GM23338 (cell line): ENCODE results near the gene S1PR3. TPM values are rescaled to one million over a fixed set of nuclear protein-coding genes. Genes with fewer than 3 reads are reported as not detected.

Experiments
- ATAC-seq: fragments of 200-7000 bp; cut with Tn5 transposase; 3 replicates; pipeline ENCODE4 v1.9.1; 2020
- DNase-seq: peaks from one replicate; pipeline ENCODE4 v3.0.0-alpha.2; 2015; ENCODE audit warnings: low spot score
- H2AFZ ChIP-seq: fragments of 200-600 bp; sonication (generic); 2 replicates; pipeline ENCODE4 v1.8.0; 2016; ENCODE audit warnings: antibody characterized with exemption, mild to moderate bottlenecking, moderate library complexity
- H3F3A ChIP-seq: fragments of 200-600 bp; sonication (generic); replicated peaks from 2 replicates; pipeline ENCODE4 v1.8.0; 2017; ENCODE audit warnings: antibody characterized with exemption, mixed run types, low read depth
- H3K27ac ChIP-seq: fragments of 200-600 bp; sonication (generic); 2 replicates; pipeline ENCODE4 v1.6.1; 2016; ENCODE audit warnings: low read depth
- H3K27me3 ChIP-seq: fragments of 200-600 bp; sonication (generic); 2 replicates; pipeline ENCODE4 v1.8.0; 2016; ENCODE audit warnings: mild to moderate bottlenecking, mixed run types, moderate library complexity; ENCODE audit not compliant: insufficient read depth
- H3K36me3 ChIP-seq: fragments of 200-600 bp; sonication (generic); 2 replicates; pipeline ENCODE4 v1.8.0; 2016; ENCODE audit warnings: mild to moderate bottlenecking; ENCODE audit not compliant: insufficient read depth
- H3K4me1 ChIP-seq: fragments of 200-600 bp; sonication (generic); 2 replicates; pipeline ENCODE4 v1.8.0; 2016; ENCODE audit warnings: mild to moderate bottlenecking, moderate library complexity; ENCODE audit not compliant: insufficient read depth
- H3K4me2 ChIP-seq: fragments of 200-600 bp; sonication (generic); 2 replicates; pipeline ENCODE4 v1.7.1; 2017; ENCODE audit warnings: mixed run types
- H3K4me3 ChIP-seq: fragments of 200-600 bp; sonication (generic); 2 replicates; pipeline ENCODE4 v1.6.1; 2016; ENCODE audit warnings: mixed run types
- H3K79me2 ChIP-seq: fragments of 200-600 bp; sonication (generic); replicated peaks from 2 replicates; pipeline ENCODE4 v1.8.0; 2017; ENCODE audit warnings: mild to moderate bottlenecking; ENCODE audit not compliant: insufficient read depth
- H3K9me2 ChIP-seq: fragments of 200-600 bp; sonication (generic); 2 replicates; pipeline ENCODE4 v1.8.0; 2017; ENCODE audit not compliant: insufficient read depth
- H4K20me1 ChIP-seq: fragments of 200-600 bp; sonication (generic); replicated peaks from 2 replicates; pipeline ENCODE4 v1.8.0; 2017; ENCODE audit warnings: mild to moderate bottlenecking; ENCODE audit not compliant: insufficient read depth
- H3K27ac Mint-ChIP-seq: 2 replicates; pipeline ENCODE4 v1.8.0; 2020; ENCODE audit warnings: inconsistent platforms, mild to moderate bottlenecking, moderate library complexity, mixed read lengths
- H3K27me3 Mint-ChIP-seq: 3 replicates; pipeline ENCODE4 v1.8.0; 2022; ENCODE audit warnings: low read depth, mild to moderate bottlenecking, moderate library complexity, mixed read lengths, inconsistent platforms; ENCODE audit not compliant: insufficient read depth, poor library complexity
- H3K36me3 Mint-ChIP-seq: 3 replicates; pipeline ENCODE4 v1.8.0; 2021; ENCODE audit warnings: low read depth, mild to moderate bottlenecking, inconsistent platforms, moderate library complexity, mixed read lengths
- H3K4me1 Mint-ChIP-seq: 3 replicates; pipeline ENCODE4 v1.8.0; 2020; ENCODE audit warnings: mild to moderate bottlenecking, inconsistent platforms, mixed read lengths
- H3K4me3 Mint-ChIP-seq: 3 replicates; pipeline ENCODE4 v1.8.0; 2021; ENCODE audit warnings: moderate library complexity, mild to moderate bottlenecking, inconsistent platforms, mixed read lengths
- H3K9me3 Mint-ChIP-seq: 3 replicates; pipeline ENCODE4 v1.8.0; 2020; ENCODE audit warnings: moderate library complexity, mild to moderate bottlenecking, inconsistent platforms, mixed read lengths
- CREB1 ChIP-seq: fragments of 250-450 bp; sonication (Bioruptor Pico); IDR thresholded peaks from 2 replicates; pipeline ENCODE4 v1.5.0; 2020; ENCODE audit warnings: low read depth, mild to moderate bottlenecking, moderate library complexity
- CTCF ChIP-seq, 2 experiments: fragments of 200-600 bp in 1 of 2; sonication (generic) in 1 of 2; conservative IDR thresholded peaks; 2 replicates each; pipeline versions ENCODE4 v1.5.1 to v1.6.1; 2016 to 2017; ENCODE audit warnings: antibody characterized with exemption in 2 of 2, low read depth in 2 of 2, mild to moderate bottlenecking in 2 of 2, moderate library complexity in 1 of 2
- ETS1 ChIP-seq: IDR thresholded peaks from 2 replicates; pipeline ENCODE4 v1.6.1; 2016; ENCODE audit warnings: antibody characterized with exemption
- EZH2 ChIP-seq: fragments of 200-600 bp; sonication (generic); IDR thresholded peaks from one replicate; pipeline ENCODE4 v1.8.0; 2017; ENCODE audit warnings: antibody characterized with exemption, mild to moderate bottlenecking, low read depth; ENCODE audit not compliant: unreplicated experiment
- EZH2phosphoT487 ChIP-seq: fragments of 200-600 bp; sonication (generic); IDR thresholded peaks from one replicate; pipeline ENCODE4 v1.8.1; 2018; ENCODE audit warnings: antibody characterized with exemption; ENCODE audit not compliant: unreplicated experiment
- JUNB ChIP-seq: IDR thresholded peaks from one replicate; pipeline ENCODE4 v1.6.1; 2016; ENCODE audit warnings: antibody characterized with exemption; ENCODE audit not compliant: unreplicated experiment
- NANOG ChIP-seq: IDR thresholded peaks from 2 replicates; pipeline ENCODE4 v1.6.1; 2016; ENCODE audit warnings: antibody characterized with exemption, borderline replicate concordance
- POLR2AphosphoS5 ChIP-seq: IDR thresholded peaks from 2 replicates; pipeline ENCODE4 v1.6.1; 2016; ENCODE audit warnings: antibody characterized with exemption, low read depth
- STAT1 ChIP-seq: IDR thresholded peaks from one replicate; pipeline ENCODE4 v1.6.1; 2016; ENCODE audit warnings: antibody characterized with exemption; ENCODE audit not compliant: unreplicated experiment
- ZNF114 ChIP-seq: fragments of 250-450 bp; sonication (Bioruptor Pico); IDR thresholded peaks from 2 replicates; pipeline ENCODE4 v1.5.0; 2020; ENCODE audit warnings: mild to moderate bottlenecking, moderate library complexity
- ZNF331 ChIP-seq: fragments of 250-450 bp; sonication (Bioruptor Pico); IDR thresholded peaks from 2 replicates; pipeline ENCODE4 v1.5.0; 2020; ENCODE audit warnings: low read depth, mild to moderate bottlenecking, moderate library complexity
- ZNF462 ChIP-seq: fragments of 250-450 bp; sonication (Bioruptor Pico); IDR thresholded peaks from 2 replicates; pipeline ENCODE4 v1.5.0; 2020; ENCODE audit warnings: mild to moderate bottlenecking, moderate library complexity
- polyA plus RNA-seq: library from polyadenylated mRNA; unstranded; fragments of >200 nt; fragmentation: Nextera tagmentation; extraction: Ambion mirVana; gene quantifications from 2 replicates; pipeline ENCODE4 v1.2.1, GENCODE V29; 2016
- total RNA-seq: library from RNA; depleted of rRNA; stranded (reverse); fragments of >200 nt; shearing (Covaris generic); gene quantifications from 2 replicates; pipeline ENCODE4 v1.2.3, GENCODE V29; 2014
- TF ChIP-seq, protein P1 (sequence below): IDR thresholded peaks from one replicate; pipeline ENCODE4 v1.6.1; 2018; ENCODE audit warnings: antibody characterized with exemption; ENCODE audit not compliant: unreplicated experiment

The S1PR3 gene
- total and polyA plus RNA-seq, 2 experiments from 2014 or later, result 2.1 to 7.6 TPM

DNA sequence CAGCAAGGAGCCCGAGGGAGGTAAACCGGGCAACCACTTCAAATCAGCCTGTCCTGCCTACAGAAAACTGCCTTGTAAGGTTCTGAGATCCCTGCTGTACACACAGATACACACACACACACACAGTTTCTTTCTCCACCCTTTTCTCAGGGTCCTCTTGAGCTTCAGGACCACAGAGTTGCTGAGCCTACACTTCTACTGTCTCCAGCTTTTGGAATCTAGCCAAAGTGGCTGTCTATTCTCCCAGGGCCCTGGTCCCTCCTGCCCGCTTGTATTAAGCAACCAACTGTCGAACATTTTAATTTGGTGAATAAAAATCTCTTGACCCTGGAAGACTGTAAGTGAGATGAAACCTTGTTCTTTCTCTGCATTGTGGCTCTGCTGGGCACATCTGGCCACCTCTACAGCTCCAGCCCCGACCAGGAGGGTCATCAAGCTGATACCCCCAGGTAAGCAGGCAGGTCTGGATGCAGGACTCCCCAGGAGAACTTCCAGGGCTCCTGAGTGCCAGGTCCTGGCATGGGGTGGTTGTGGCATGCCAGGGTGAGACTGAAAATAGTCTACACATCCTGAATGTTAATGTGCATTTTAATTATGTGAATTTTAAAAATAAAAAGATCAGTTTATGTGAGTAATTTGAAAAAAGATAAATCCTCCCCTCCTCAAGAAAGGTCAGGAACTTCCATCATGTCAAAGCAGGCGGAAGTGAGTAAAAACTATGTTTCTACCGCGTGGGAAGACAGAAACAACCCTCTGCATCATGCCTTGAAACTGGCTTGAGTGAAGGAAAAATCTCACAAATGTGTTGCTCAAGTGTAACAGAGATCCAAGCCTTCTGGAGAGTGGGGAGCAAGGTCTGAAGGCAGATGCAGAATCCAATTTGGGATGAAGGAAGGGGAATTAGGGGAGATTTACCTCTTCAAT lies 15.0 kb upstream of the S1PR3 start:
- H3K27ac Mint-ChIP-seq, result no peak overlapping the region
- TF ChIP-seq EZH2phosphoT487 (no peak), ETS1 (no peak), JUNB (no peak), CTCF (conservative IDR thresholded peaks at IDR 0.05; ENCODE audit: low read depth in 2 of 2) (no peak), CREB1 (CRISPR knock-in tag) (no peak), POLR2AphosphoS5 (no peak), ZNF114 (CRISPR knock-in tag) (no peak), ZNF462 (CRISPR knock-in tag) (no peak), ZNF331 (CRISPR knock-in tag) (no peak), STAT1 (no peak), EZH2 (no peak), NANOG (no peak)
- TF ChIP-seq, protein P1, sequence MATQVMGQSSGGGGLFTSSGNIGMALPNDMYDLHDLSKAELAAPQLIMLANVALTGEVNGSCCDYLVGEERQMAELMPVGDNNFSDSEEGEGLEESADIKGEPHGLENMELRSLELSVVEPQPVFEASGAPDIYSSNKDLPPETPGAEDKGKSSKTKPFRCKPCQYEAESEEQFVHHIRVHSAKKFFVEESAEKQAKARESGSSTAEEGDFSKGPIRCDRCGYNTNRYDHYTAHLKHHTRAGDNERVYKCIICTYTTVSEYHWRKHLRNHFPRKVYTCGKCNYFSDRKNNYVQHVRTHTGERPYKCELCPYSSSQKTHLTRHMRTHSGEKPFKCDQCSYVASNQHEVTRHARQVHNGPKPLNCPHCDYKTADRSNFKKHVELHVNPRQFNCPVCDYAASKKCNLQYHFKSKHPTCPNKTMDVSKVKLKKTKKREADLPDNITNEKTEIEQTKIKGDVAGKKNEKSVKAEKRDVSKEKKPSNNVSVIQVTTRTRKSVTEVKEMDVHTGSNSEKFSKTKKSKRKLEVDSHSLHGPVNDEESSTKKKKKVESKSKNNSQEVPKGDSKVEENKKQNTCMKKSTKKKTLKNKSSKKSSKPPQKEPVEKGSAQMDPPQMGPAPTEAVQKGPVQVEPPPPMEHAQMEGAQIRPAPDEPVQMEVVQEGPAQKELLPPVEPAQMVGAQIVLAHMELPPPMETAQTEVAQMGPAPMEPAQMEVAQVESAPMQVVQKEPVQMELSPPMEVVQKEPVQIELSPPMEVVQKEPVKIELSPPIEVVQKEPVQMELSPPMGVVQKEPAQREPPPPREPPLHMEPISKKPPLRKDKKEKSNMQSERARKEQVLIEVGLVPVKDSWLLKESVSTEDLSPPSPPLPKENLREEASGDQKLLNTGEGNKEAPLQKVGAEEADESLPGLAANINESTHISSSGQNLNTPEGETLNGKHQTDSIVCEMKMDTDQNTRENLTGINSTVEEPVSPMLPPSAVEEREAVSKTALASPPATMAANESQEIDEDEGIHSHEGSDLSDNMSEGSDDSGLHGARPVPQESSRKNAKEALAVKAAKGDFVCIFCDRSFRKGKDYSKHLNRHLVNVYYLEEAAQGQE, result no peak
- no peak for ATAC-seq
- no peaks in the 10 kb centered on the region for H3K4me1 ChIP-seq
- no peaks in the 10 kb centered on the region for H4K20me1 ChIP-seq
- H3K4me1 Mint-ChIP-seq, result peaks cover 2% of the 10 kb centered on the region; the same call in 2 of the 3 replicates
- peaks cover 6% of the 10 kb centered on the region; the same call in 2 of the 3 replicates for H3K36me3 Mint-ChIP-seq
- H3K4me3 ChIP-seq, result no peak overlapping the region
- H3K9me3 Mint-ChIP-seq, result peaks cover 18% of the 10 kb centered on the region
- H3K79me2 ChIP-seq, result no peaks in the 10 kb centered on the region
- H2AFZ ChIP-seq, result no peak overlapping the region
- no peaks in the 10 kb centered on the region for H3K36me3 ChIP-seq
- no peak overlapping the region for H3K27ac ChIP-seq
- no peak overlapping the region for H3K4me3 Mint-ChIP-seq
- H3K9me2 ChIP-seq, result 0 out of 2 replicates have a peak, but pooled peaks cover 3% of the 10 kb centered on the region
- H3K4me2 ChIP-seq, result no peak overlapping the region
- H3F3A ChIP-seq, result no peaks in the 10 kb centered on the region
- no peaks in the 10 kb centered on the region for H3K27me3 ChIP-seq
- no peaks in the 10 kb centered on the region for H3K27me3 Mint-ChIP-seq
- DNase-seq, result no peak
